Embryonic facial prominence (tissue), 1 donor: Measurements from ENCODE around the gene FCF1.

ENCODE experiments used
- DNase-seq: peaks from one replicate; pipeline ENCODE4 v3.0.0-alpha.2; 2016; ENCODE audit errors: extremely low spot score

FCF1 gene

GRCh38 chr14:74712499-74713394 is at the start of gene FCF1, which contains the start of gene AREL1:
FCF1 (plus strand) TSS chr14:74713144; CDS start chr14:74713198, 54 bp downstream.
AREL1 (minus strand) TSS chr14:74713080; CDS start chr14:74685615, 27,465 bp downstream.
- peak; percentile 92 for DNase-seq

- no peak for DNase-seq
Measured at GRCh38 chr14:74663884-74664283, 49.1 kb upstream of the FCF1 start.

GRCh38 chr14:74664717-74665116 is 48.2 kb upstream of the FCF1 start:
- no peak for DNase-seq

GRCh38 chr14:74667758-74668157 is 45.2 kb upstream of the FCF1 start:
- DNase-seq: no peak

GRCh38 chr14:74669256-74669655 is 43.7 kb upstream of the FCF1 start:
- DNase-seq: no peak

GRCh38 chr14:74669846-74670245 is 43.1 kb upstream of the FCF1 start:
- no peak for DNase-seq

GRCh38 chr14:74670726-74671411 is 42.1 kb upstream of the FCF1 start:
- no peak for DNase-seq

DNA sequence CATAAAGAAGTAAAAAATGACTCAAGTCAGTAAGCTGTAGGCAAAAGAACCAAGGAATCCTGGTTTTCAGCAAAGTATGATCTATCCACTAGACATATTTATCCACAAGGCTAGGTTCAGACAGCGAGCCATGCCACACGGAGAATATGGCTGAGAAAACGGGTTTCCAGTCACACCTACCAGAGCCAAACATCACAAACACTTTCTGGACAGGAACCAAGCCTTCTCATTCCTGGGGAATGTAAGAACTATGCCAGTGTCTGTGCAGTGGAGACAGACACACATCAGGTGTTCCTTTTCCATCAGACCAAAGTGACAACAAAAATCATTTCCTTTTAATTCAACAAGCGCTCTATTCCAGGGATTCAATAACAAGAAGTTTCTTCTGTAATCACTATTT is 41.2 kb upstream of the FCF1 start:
- no peak for DNase-seq

GRCh38 chr14:74673768-74674167 is 39.2 kb upstream of the FCF1 start:
- no peak for DNase-seq

GRCh38 chr14:74675219-74675618 is 37.7 kb upstream of the FCF1 start:
- no peak for DNase-seq

DNA sequence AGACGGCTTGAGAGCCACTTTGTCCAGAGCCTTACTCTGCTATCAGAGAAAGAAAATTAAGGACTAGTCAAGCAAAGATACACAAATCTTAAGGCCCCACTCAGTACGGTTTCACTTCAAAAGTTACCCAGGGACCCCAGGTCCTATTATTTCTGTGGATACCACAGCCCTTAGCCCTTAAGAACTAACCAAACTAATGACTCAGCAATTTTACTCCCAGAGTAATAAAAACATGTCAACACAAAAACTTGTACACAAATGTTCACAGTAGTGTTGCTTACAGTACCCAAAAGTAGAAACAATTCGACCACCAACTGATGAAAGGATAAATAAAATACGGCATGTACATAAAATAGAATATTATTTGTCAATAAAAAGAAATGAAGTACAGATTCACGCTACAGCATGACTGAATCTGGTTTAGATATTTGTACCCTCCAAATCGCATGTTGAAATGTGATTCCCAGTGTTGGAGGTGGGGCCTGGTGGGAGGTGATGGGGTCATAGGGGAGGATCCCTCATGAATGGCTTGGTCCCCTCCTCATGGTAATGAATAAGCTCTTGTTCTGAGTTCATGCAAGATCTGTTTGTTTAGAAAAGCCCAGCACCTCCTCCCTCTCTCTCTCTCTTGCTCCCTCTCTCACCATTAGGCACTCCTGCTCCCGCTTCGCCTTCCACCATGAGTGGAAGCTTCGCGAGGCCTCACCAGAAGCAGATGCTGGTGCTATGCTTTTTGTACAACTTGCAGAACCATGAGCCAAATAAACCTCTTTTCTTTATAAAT is 30.6 kb upstream of the FCF1 start:
- DNase-seq: no peak

GRCh38 chr14:74683406-74683805 is 29.5 kb upstream of the FCF1 start:
- DNase-seq: no peak

DNA sequence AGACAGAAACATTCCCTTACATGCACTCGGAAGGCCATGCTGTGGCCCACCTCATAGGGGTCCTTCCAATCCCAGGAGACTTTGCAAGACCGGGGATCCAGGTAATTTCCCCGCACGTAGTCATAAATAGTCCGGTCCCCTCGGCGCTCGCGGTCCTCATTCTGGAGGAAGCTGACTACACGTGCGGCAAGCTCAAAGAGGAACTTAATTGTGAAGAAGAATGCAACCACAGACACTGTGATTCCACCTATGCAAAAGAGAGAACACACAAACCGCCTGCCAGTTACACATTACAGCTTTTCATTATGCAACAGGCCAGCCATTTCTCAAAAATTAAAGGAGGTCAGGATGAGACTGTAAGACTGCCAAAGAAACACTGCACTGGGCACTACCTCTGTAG is 28.5 kb upstream of the FCF1 start:
- DNase-seq: no peak

- no peak for DNase-seq
Measured at GRCh38 chr14:74685056-74685455, 27.9 kb upstream of the FCF1 start.

- DNase-seq: no peak
Measured at GRCh38 chr14:74685921-74686678, 26.8 kb upstream of the FCF1 start.

- no peak for DNase-seq
Measured at GRCh38 chr14:74691456-74691855, 21.5 kb upstream of the FCF1 start.

DNA sequence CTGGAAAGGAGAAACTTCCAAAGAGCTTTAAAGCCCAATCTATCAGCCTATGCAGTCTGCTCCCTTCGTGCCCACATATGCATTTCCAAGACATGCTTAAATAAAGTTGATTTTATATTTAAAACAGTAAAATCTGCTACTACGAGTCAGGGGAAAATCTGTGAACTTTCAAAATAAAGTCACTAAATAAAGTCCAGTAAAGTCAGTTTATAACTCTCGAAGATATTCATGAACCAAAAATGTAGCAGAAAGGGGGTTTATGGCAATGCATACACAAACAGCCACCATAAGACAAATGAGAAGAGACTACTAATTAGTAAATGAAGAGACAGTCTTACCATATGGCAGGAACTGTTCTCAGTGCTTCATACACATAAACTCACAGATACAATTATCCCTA is 19.8 kb upstream of the FCF1 start:
- no peak for DNase-seq

DNA sequence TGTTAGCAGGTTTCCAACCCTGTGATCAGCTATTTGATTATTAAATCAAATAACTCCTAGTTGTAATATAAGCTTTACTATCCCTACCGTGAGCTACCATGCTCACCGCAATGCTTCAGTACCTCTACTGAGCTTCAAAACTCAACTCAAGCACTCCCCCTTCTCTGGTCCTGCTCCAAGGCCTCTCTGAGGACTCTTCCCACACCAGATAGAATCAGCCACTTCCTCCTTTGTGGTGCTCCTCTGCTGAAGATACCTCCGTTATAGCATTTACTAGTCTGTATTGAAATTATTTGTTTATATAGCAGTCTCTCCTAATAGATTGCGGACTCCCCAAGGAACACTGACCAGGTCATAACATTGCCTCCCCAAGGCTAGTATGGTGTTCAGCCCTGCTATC is 17.5 kb upstream of the FCF1 start:
- DNase-seq: no peak

DNA sequence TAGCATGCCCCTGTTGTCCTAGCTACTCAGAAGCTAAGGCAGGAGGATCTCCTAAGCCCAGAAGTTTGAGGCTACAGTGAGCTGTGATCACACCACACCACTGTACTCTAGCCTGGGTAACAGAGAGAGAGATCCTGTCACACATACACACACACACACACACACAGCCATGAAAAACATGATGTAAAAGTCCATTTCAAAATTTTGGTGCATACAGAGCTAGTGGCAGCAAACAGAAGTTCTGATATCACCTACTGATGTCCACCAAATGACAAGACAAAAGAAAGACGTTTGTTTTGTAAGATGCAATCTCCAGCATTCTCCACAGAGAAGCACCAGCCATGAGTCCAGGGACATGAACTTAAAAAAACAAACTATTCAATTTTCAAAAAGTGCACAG is 15.9 kb upstream of the FCF1 start:
- DNase-seq: no peak

DNA sequence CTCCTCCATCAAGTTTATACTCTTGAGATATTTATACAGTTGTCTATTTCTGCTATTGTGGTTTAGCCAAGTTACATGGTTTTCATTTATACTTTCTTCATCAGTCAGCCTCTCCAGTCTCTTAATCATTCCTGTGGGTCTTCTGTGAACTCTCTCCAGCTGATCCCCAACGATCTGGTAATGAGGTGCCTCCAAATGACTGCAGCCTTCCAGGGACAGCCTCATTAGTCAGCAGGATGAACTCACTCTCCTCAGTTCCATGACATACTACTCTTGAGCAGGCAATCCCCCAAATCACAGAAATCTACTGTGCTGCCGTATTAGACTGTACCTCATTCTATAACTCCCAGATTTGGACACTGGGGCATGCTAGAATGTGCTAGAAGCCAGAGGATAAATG is 15.4 kb upstream of the FCF1 start:
- DNase-seq: no peak

- no peak for DNase-seq
Measured at GRCh38 chr14:74697976-74698375, 15.0 kb upstream of the FCF1 start.

GRCh38 chr14:74698465-74698864 is 14.5 kb upstream of the FCF1 start:
- DNase-seq: no peak
